ENCODE measurements around the gene SLC13A3.

SLC13A3 gene

GRCh38 chr20:46636514-46636913 is 14.7 kb downstream of the SLC13A3 start:
- DNase-seq (ENCODE audit: low read depth), result no peak

DNA sequence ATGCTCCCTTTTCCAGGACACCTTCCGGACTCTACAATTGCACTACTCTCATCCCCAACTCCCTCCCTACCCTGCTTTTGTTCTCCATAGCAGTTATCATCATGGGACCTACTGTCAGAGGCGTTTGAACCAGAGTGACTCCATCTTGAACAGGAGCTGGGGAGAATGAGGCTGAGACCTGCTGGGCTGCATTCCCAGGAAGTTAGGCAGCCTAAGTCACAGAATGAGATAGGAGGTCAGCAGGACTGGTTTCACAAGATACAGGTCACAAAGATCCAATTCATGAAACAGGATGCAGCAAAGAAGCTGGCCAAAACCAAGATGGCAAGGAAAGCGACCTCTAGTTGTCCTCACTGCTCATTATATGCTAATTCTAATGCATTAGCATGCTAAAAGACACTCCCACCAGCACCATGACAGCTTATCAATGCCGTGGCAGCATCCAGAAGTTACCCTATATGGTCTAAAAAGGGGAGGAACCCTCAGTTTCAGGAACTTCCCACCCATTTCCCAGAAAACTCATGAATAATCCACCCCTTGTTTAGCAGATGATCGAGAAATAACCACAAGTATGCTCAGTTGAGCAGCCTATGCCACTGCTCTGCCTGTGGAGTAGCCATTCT is 15.6 kb downstream of the SLC13A3 start:
- DNase-seq (ENCODE audit: low read depth), result no peak

DNA sequence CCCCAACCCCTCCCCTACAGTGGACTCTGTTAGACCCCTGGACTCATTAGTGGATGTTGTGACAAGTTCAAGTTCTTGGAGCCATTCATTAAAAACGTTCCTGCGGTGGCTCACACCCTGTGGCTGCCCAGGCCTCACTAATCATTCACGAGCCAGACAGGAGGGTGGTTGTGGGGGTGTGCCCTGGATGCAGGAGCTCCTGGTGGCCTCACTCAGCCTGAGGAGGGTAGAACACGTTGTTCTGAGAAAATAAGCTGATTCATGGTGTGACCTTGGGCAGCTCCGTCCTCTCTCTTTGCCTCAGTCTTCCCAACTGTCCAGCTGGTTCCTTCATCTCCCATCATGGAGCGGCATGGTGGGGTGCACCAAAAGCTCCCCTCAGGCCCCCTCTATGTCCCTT is 16.7 kb downstream of the SLC13A3 start:
- DNase-seq (ENCODE audit: low read depth), result no peak

DNA sequence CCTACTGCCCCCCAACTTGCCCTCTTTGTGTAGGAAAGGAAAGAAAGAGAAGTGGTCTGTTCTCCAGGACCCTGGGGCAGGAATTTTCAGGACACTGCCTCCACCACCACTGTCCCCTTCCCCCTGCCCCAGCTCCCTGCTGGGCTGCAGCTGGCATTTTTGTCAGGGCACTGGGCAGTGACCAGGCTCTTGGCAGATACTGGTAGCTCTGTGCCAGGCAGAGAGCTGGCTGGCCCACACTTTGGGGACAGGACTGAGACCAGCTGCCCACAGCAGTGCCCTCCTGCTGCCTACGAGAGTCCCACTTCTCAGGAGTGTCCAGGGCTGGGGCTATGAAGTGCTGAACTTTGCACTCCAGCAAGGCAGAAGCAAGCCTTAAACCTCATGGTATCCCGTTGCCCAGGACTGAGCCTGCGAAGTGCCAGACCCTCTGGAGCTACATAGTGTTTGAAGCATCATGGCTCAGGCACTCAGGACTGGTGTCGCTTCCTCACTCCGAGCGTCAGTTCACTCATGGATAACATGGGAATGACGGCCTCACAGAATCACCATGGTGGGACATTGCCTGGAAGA is 19.3 kb downstream of the SLC13A3 start:
- no peak for DNase-seq (ENCODE audit: low read depth)

DNA sequence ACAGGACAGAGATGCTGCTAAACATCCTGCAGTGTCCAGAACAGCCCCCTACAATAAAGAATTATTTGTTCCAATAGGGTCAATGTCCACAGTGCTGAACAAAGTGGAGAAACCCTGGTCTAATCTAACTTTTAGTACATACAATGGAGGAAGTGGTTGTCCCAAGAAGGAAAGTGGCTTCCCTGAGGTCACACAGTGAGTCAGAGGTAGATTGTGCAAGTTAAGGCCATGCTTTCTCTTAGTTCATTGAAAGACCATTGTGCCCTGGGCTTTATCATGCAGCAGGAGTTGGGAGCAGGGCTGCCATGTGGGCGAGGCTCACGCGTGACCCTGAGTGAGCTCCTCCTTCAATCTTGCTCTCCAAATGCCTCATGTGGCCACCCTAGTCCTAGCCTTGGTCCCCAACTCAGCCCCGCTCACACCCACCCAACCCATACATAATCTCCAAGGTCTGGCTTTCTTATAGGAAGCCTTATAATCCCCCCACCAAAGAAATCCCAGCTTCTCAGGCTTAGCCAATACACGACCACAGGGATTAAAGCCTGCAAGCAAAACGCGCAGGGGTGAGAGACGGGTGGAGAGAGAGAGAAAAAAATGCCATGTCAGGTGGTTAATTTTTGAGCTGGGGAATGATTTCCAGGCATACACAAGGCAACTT is 19.9 kb downstream of the SLC13A3 start:
- DNase-seq (ENCODE audit: low read depth), result no peak

GRCh38 chr20:46630306-46630705 is 21.0 kb downstream of the SLC13A3 start:
- DNase-seq (ENCODE audit: low read depth), result no peak

DNA sequence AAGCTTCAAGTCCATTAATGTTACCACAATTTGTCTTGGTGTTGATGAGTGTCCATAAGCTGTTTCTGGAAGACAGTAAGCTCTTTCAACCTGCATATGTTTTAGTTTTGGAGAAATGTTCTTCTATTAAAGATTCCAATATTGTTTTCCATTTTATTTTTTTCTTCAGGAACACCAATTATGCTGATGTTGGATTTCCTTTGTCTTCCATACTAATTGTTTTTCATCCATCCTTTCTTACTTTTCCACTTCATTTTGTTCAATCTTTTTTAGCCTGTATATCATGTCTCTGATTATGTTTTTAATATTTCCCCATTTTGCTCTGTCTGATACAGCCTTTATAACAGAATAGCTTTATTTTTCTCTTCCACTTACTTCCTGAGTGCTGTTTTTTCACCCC is 21.9 kb downstream of the SLC13A3 start:
- no peak for DNase-seq (ENCODE audit: low read depth)

DNA sequence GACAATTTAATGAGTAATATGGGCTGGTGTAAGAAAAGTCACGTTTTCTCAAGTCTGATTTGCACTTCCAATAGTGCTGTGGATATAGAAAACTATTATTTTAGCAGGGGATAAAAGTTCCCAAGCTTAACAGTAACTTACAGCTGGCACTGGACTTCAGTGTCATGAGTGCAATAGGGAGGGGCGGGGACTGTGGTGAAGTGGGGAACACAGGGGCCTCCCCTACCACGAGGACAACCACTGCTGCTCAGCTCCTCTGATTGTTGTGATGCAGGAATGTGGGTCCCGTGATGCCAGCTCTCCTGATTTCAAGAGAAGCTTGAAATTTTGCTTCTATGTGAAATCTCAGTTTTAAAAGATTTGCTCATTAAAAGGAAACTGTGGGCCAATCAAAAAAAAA is 24.0 kb downstream of the SLC13A3 start:
- no peak for DNase-seq (ENCODE audit: low read depth)

GRCh38 chr20:46626758-46627157 is 24.5 kb downstream of the SLC13A3 start:
- no peak for DNase-seq (ENCODE audit: low read depth)

- DNase-seq (ENCODE audit: low read depth), result no peak
Observed at GRCh38 chr20:46625875-46626373, 25.3 kb downstream of the SLC13A3 start.

DNA sequence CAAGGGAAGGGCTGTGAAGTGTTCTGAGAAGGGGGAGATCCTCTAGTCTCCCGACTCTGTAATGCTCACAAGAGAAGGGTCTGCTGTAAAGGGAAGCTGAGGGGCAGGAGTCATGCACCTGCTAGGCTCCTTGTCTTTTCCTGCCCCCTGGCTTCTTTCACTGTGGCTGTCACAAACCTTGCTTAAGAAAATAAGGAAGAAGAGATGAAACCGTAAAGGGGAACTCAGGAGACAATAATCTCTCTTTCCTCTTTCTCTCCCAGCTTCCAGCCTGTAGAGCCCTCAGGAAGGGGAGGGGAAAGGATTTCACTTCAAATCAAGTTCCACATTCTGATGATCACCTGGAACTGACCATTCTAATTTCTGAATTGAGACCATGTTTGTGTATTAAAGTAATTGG is 26.3 kb downstream of the SLC13A3 start:
- DNase-seq (ENCODE audit: low read depth), result no peak

GRCh38 chr20:46622165-46622564 is 29.1 kb downstream of the SLC13A3 start:
- no peak for DNase-seq (ENCODE audit: low read depth)

DNA sequence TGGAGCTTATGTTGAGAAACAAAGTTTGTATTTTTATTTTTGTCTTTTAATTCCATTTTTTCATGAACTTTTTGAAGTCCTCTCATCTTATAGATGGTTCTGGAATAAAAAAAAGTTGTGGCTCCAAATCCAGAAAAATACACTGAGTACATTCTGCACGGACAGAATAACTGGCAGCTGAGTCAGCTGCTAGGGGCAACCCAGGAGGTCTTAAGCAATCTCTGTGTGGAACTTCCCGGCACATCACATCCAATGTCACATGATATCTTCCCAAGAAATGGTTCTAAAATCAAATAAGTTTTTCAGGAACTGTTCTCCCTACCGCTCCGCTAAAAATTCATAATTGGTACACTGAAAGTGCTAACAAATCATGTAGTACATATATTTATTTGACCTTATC is 29.8 kb downstream of the SLC13A3 start:
- no peak for DNase-seq (ENCODE audit: low read depth)

GRCh38 chr20:46619445-46619844 is 31.8 kb downstream of the SLC13A3 start:
- no peak for DNase-seq (ENCODE audit: low read depth)

GRCh38 chr20:46618316-46619100 is 32.8 kb downstream of the SLC13A3 start:
- no peak for DNase-seq (ENCODE audit: low read depth)

- no peak for DNase-seq (ENCODE audit: low read depth)
Observed at GRCh38 chr20:46614503-46614902, 36.8 kb downstream of the SLC13A3 start.

GRCh38 chr20:46610145-46610544 is 41.1 kb downstream of the SLC13A3 start:
- no peak for DNase-seq (ENCODE audit: low read depth)

- DNase-seq (ENCODE audit: low read depth), result no peak
Observed at GRCh38 chr20:46609043-46609442, 42.2 kb downstream of the SLC13A3 start.

- DNase-seq (ENCODE audit: low read depth), result no peak
Observed at GRCh38 chr20:46607849-46608497, 43.3 kb downstream of the SLC13A3 start.

GRCh38 chr20:46607191-46607848 is 43.9 kb downstream of the SLC13A3 start:
- no peak for DNase-seq (ENCODE audit: low read depth)

GRCh38 chr20:46606817-46607190 is 44.5 kb downstream of the SLC13A3 start:
- DNase-seq (ENCODE audit: low read depth), result no peak

Data from GM04503 (cell line).